ENCODE results near the gene NSD1. TPM values are rescaled to one million over a fixed set of nuclear protein-coding genes. Genes with fewer than 3 reads are reported as not detected.

The NSD1 gene
- 68.7 TPM for polyA plus RNA-seq (ENCODE audit: insufficient read length)
- long read RNA-seq, donor 1, partial matches to known transcripts, result 35 of 44 reads
- long read RNA-seq, donor 1, other reads (novel, unspliced or antisense), result 5 of 44 reads
- long read RNA-seq, donor 2, result 0 reads
- long read RNA-seq, donor 3, partial matches to known transcripts, result 12 of 12 reads
- long read RNA-seq, donor 3, other reads (novel, unspliced or antisense), result 0 of 12 reads
- long read RNA-seq, donor 4, result 0 reads
- long read RNA-seq, donor 5, partial matches to known transcripts, result 6 of 9 reads
- long read RNA-seq, donor 5, other reads (novel, unspliced or antisense), result 0 of 9 reads
- long read RNA-seq, donor 6, partial matches to known transcripts, result 5 of 8 reads
- long read RNA-seq, donor 6, other reads (novel, unspliced or antisense), result 0 of 8 reads
- long read RNA-seq, donor 7, partial matches to known transcripts, result 8 of 17 reads
- long read RNA-seq, donor 7, other reads (novel, unspliced or antisense), result 7 of 17 reads
- long read RNA-seq, donor 8, partial matches to known transcripts, result 5 of 6 reads
- long read RNA-seq, donor 8, other reads (novel, unspliced or antisense), result 0 of 6 reads

- peak; percentile 91 for DNase-seq
Observed at GRCh38 chr5:177133096-177133852, at the start of gene NSD1. Gene NSD1, plus strand, starts transcription at chr5:177133773. Its CDS starts 1,331 bp downstream, at chr5:177135104.

GRCh38 chr5:177084175-177084574 is 49.4 kb upstream of the NSD1 start:
- DNase-seq, result no peak

- no peak for DNase-seq
Observed at GRCh38 chr5:177085985-177086653, 47.5 kb upstream of the NSD1 start.

- peak; percentile 70 for DNase-seq
Observed at GRCh38 chr5:177086654-177087397, 46.7 kb upstream of the NSD1 start, which contains the start of gene FGFR4. Gene FGFR4, plus strand, starts transcription at chr5:177086915. Its CDS starts 2,688 bp downstream, at chr5:177089603.

GRCh38 chr5:177087398-177088005 is 46.1 kb upstream of the NSD1 start:
- no peak for DNase-seq

- DNase-seq, result no peak
Observed at GRCh38 chr5:177089127-177089526, 44.4 kb upstream of the NSD1 start.

GRCh38 chr5:177089825-177090641 is 43.5 kb upstream of the NSD1 start:
- DNase-seq, result no peak

GRCh38 chr5:177090813-177091212 is 42.8 kb upstream of the NSD1 start:
- no peak for DNase-seq

GRCh38 chr5:177091232-177091631 is 42.3 kb upstream of the NSD1 start:
- no peak for DNase-seq

- DNase-seq, result no peak
Observed at GRCh38 chr5:177092178-177093081, 41.1 kb upstream of the NSD1 start.

GRCh38 chr5:177093082-177093712 is 40.4 kb upstream of the NSD1 start:
- no peak for DNase-seq

GRCh38 chr5:177093803-177094202 is 39.8 kb upstream of the NSD1 start:
- DNase-seq, result no peak

GRCh38 chr5:177094224-177095087 is 39.1 kb upstream of the NSD1 start:
- peak; percentile 67 for DNase-seq

- no peak for DNase-seq
Observed at GRCh38 chr5:177095088-177095669, 38.4 kb upstream of the NSD1 start.

GRCh38 chr5:177096162-177097015 is 37.2 kb upstream of the NSD1 start:
- no peak for DNase-seq

Data from left kidney (tissue), 8 donors.